EH (cell line): Measurements from ENCODE around the gene SLC22A23.

ENCODE experiments used
- DNase-seq: peaks from one replicate; pipeline ENCODE4 v3.0.0-alpha.2; 2015; ENCODE audit warnings: low read depth

Gene SLC22A23

GRCh38 chr6:3331971-3332370 is 124.9 kb downstream of the SLC22A23 start:
- DNase-seq: no peak

GRCh38 chr6:3331494-3331893 is 125.4 kb downstream of the SLC22A23 start:
- no peak for DNase-seq

- DNase-seq: no peak
These were observed 126.7 kb downstream of the SLC22A23 start for GRCh38 chr6:3330199-3330598.

- DNase-seq: no peak
These were observed 127.3 kb downstream of the SLC22A23 start for GRCh38 chr6:3329393-3330051.

- DNase-seq: no peak
These were observed 128.1 kb downstream of the SLC22A23 start for GRCh38 chr6:3328796-3329195.

- no peak for DNase-seq
These were observed 128.7 kb downstream of the SLC22A23 start for GRCh38 chr6:3328145-3328544.

- DNase-seq: no peak
These were observed 129.4 kb downstream of the SLC22A23 start for GRCh38 chr6:3327403-3327802.

GRCh38 chr6:3326981-3327380 is 129.9 kb downstream of the SLC22A23 start:
- DNase-seq: no peak

GRCh38 chr6:3326184-3326971 is 130.5 kb downstream of the SLC22A23 start:
- DNase-seq: no peak

- DNase-seq: peak; percentile 52
These were observed 131.6 kb downstream of the SLC22A23 start for GRCh38 chr6:3325210-3325609.

- DNase-seq: peak; percentile 79
These were observed 132.4 kb downstream of the SLC22A23 start for GRCh38 chr6:3324262-3324942.

- no peak for DNase-seq
These were observed 133.1 kb downstream of the SLC22A23 start for GRCh38 chr6:3323696-3324261.

- no peak for DNase-seq
These were observed 133.7 kb downstream of the SLC22A23 start for GRCh38 chr6:3323148-3323547.

- no peak for DNase-seq
These were observed 134.4 kb downstream of the SLC22A23 start for GRCh38 chr6:3322366-3322890.

- no peak for DNase-seq
These were observed 135.0 kb downstream of the SLC22A23 start for GRCh38 chr6:3321875-3322274.

- DNase-seq: no peak
These were observed 135.8 kb downstream of the SLC22A23 start for GRCh38 chr6:3321042-3321441.

GRCh38 chr6:3320238-3320811 is 136.5 kb downstream of the SLC22A23 start:
- no peak for DNase-seq

- no peak for DNase-seq
These were observed 137.1 kb downstream of the SLC22A23 start for GRCh38 chr6:3319610-3320200.

GRCh38 chr6:3318821-3319540 is 137.9 kb downstream of the SLC22A23 start:
- DNase-seq: no peak

GRCh38 chr6:3318226-3318625 is 138.6 kb downstream of the SLC22A23 start:
- no peak for DNase-seq

GRCh38 chr6:3317741-3318211 is 139.1 kb downstream of the SLC22A23 start:
- DNase-seq: peak; percentile 19
